Transverse colon (tissue), 3 donors: Measurements from ENCODE around the gene SEMA3F.

Experiments
- EP300 ChIP-seq: sonication (generic); formaldehyde crosslinking; IDR thresholded peaks from one replicate; pipeline ENCODE4 v1.6.1; 2017; ENCODE audit warnings: antibody characterized with exemption, low read depth
- POLR2A ChIP-seq: fragments of 450-650 bp; IDR thresholded peaks from one replicate; pipeline ENCODE4 v1.6.1; 2016; ENCODE audit warnings: antibody characterized with exemption, mild to moderate bottlenecking, moderate library complexity
- TF ChIP-seq, protein P1 (sequence below), 5 experiments: fragments of 200-600 bp in 3 of 5; fragments of 450-650 bp in 2 of 5; sonication (generic) in 3 of 5; IDR thresholded peaks; 1 replicate in 2 of 5; 2 replicates in 3 of 5; pipeline ENCODE4 v1.5.1; 2016 to 2017; ENCODE audit warnings: antibody characterized with exemption in 5 of 5, inconsistent platforms in 3 of 5, mild to moderate bottlenecking in 2 of 5, moderate library complexity in 1 of 5

DNA sequence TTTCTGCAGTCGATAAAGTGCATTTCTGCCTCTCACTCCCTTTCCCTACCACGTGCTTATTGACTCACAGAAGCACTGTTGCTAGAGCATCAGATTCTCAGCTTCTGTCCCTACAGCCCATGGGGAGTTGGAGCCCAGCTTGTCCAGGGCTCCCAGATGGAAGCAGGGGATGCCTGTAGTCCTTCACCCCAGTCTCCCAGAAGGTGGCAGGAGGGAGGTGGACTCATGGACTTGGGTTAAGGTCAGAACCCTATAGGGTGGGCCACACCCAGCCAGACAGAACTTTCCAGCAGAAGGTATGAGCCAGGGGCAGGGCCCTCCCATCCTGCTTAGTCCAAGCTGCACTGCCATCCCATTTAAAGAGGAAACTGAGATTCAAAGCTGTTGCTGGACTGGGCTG lies 33.1 kb upstream of the SEMA3F start:
- TF ChIP-seq, protein P1, sequence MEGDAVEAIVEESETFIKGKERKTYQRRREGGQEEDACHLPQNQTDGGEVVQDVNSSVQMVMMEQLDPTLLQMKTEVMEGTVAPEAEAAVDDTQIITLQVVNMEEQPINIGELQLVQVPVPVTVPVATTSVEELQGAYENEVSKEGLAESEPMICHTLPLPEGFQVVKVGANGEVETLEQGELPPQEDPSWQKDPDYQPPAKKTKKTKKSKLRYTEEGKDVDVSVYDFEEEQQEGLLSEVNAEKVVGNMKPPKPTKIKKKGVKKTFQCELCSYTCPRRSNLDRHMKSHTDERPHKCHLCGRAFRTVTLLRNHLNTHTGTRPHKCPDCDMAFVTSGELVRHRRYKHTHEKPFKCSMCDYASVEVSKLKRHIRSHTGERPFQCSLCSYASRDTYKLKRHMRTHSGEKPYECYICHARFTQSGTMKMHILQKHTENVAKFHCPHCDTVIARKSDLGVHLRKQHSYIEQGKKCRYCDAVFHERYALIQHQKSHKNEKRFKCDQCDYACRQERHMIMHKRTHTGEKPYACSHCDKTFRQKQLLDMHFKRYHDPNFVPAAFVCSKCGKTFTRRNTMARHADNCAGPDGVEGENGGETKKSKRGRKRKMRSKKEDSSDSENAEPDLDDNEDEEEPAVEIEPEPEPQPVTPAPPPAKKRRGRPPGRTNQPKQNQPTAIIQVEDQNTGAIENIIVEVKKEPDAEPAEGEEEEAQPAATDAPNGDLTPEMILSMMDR (IDR thresholded peaks at IDR 0.05), result no peak
- TF ChIP-seq EP300 (no peak), POLR2A (no peak)
